Coronary artery (tissue), 2 donors: ENCODE measurements around the gene ALKBH8.

ENCODE experiments used
- DNase-seq: peaks from one replicate; pipeline ENCODE4 v3.0.0-alpha.2; 2017; ENCODE audit warnings: low spot score
- H3K27ac ChIP-seq, 2 donors: fragments of 200-600 bp; sonication (generic); one replicate each; pipeline ENCODE4 v1.5.1; 2016 to 2019
- H3K4me3 ChIP-seq: fragments of 200-600 bp; sonication (generic); 2 replicates; pipeline ENCODE4 v1.5.1; 2016; ENCODE audit warnings: mild to moderate bottlenecking, moderate library complexity
- CTCF ChIP-seq: fragments of 200-600 bp; sonication (generic); IDR thresholded peaks from one replicate; pipeline ENCODE4 v1.5.1; 2019; ENCODE audit warnings: antibody characterized with exemption

ALKBH8 gene

DNA sequence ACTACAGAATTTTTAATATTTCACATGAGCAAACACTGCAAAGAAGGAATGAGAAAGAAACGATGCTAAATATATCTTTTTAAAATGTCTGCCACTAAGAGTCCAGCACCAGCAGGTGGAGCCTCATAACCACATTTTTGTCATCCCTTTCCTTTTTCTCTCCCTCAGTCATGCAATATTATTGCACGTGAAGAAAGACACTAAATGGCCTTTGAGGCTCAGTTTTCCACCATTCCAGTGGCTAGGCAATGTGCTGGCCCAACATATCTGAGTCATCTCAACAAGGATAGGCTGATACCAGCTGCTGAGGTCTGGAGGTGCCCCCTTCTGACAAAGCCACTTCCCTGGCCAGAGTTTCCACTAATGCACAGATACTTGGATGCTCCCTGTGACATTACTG, 1.8 kb downstream of the ALKBH8 start:
- peak; percentile 50 for TF ChIP-seq CTCF
- Histone ChIP-seq H3K27ac (peak overlapping the region; percentile 19 to 67), H3K4me3 (no peak overlapping the region)
- no peak for DNase-seq

DNA sequence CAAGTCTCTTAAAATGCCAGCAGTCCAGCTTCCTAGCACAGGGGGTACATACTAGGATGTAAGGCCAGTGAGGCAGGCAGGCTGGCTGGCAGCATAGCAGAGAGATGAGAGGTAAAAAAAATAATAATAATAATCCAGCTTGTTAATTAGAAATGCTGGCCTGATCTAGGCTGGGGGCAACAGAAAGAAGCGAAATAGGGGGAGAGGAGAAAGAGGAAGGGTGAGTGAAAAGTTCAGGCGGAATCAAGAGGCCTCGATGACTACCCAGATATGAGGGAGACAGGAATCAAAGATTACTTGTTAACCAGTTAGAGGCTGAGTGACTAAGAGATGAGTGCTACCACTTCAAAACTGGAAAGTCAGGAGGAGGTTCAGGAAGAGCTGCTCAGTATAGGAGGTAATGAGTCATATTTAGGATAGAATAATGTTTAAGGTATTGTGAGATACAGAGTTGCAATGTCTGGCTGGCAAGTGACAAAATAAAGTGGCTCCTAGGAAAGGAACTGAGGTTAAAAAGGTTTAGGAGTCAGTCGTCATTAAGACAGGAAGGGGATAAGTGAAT, 2.8 kb downstream of the ALKBH8 start:
- H3K4me3 ChIP-seq, result no peak overlapping the region
- no peak for DNase-seq
- TF ChIP-seq CTCF, result no peak
- no peak overlapping the region for H3K27ac ChIP-seq

GRCh38 chr11:107561688-107562087, 3.8 kb downstream of the ALKBH8 start:
- no peak overlapping the region for H3K27ac ChIP-seq
- no peak for DNase-seq
- H3K4me3 ChIP-seq, result no peak overlapping the region
- no peak for TF ChIP-seq CTCF

GRCh38 chr11:107550304-107550703, 15.2 kb downstream of the ALKBH8 start:
- DNase-seq, result no peak
- H3K4me3 ChIP-seq, result no peak overlapping the region
- H3K27ac ChIP-seq, result no peak overlapping the region
- no peak for TF ChIP-seq CTCF

- Histone ChIP-seq H3K27ac (no peak overlapping the region), H3K4me3 (no peak overlapping the region)
- TF ChIP-seq CTCF, result no peak
- no peak for DNase-seq
These were observed 15.6 kb downstream of the ALKBH8 start for GRCh38 chr11:107549954-107550285.

GRCh38 chr11:107549253-107549953, 16.1 kb downstream of the ALKBH8 start:
- H3K4me3 ChIP-seq, result no peak overlapping the region
- H3K27ac ChIP-seq, result no peak overlapping the region
- no peak for DNase-seq
- peak; percentile 82 for TF ChIP-seq CTCF

DNA sequence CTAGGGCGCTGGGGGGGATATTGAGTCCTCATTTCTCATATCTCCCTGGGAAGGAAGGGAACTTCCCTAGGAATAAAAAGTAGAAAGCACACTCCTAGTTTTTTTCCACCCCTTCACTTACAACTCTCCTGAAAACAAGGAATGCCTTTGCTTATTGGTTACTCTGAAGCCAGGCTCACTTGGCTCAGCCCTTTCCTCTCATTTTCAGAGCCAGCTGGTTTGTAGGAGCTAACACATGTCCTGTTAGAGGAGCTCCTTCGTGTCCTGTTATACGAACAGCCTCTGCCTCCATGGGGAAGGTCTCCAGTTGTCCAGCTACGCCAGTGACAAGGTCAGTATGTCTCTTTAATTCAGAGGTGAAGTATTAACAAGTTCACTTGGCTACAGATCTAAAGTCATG, 17.6 kb downstream of the ALKBH8 start:
- TF ChIP-seq CTCF, result no peak
- no peak overlapping the region for H3K27ac ChIP-seq
- DNase-seq, result no peak

More for the DNA sequence above, 17.6 kb downstream of the ALKBH8 start:
- H3K4me3 ChIP-seq, result no peak overlapping the region
